Stimulated activated CD8-positive, alpha-beta memory T cell treated with anti-CD3 and anti-CD28 coated beads, Interleukin-4, amount 100 ng/mL, for 4 hours (primary cell): ENCODE results near the gene ICAM5.
A peak's percentile ranks its signal among the peaks of the same experiment; 100 is the strongest.

ENCODE experiments used
- DNase-seq, 2 donors: peaks; one replicate each; pipeline ENCODE4 v3.0.0-alpha.2; 2020; ENCODE audit warnings: low read depth in 2 of 2, low spot score in 1 of 2

Gene ICAM5

GRCh38 chr19:10291554-10292205 is 1.9 kb downstream of the ICAM5 start:
- no peak for DNase-seq

GRCh38 chr19:10292206-10292788 is 2.5 kb downstream of the ICAM5 start:
- DNase-seq, result peak in 1 of 2 donors; percentile 55

- DNase-seq, result no peak
These were observed 3.3 kb downstream of the ICAM5 start for GRCh38 chr19:10292789-10293636.

GRCh38 chr19:10293637-10294367 is 4.0 kb downstream of the ICAM5 start:
- DNase-seq, result no peak

GRCh38 chr19:10294368-10294697 is 4.6 kb downstream of the ICAM5 start:
- no peak for DNase-seq

GRCh38 chr19:10295305-10295846 is 5.6 kb downstream of the ICAM5 start:
- DNase-seq, result peak in 1 of 2 donors; percentile 46

DNA sequence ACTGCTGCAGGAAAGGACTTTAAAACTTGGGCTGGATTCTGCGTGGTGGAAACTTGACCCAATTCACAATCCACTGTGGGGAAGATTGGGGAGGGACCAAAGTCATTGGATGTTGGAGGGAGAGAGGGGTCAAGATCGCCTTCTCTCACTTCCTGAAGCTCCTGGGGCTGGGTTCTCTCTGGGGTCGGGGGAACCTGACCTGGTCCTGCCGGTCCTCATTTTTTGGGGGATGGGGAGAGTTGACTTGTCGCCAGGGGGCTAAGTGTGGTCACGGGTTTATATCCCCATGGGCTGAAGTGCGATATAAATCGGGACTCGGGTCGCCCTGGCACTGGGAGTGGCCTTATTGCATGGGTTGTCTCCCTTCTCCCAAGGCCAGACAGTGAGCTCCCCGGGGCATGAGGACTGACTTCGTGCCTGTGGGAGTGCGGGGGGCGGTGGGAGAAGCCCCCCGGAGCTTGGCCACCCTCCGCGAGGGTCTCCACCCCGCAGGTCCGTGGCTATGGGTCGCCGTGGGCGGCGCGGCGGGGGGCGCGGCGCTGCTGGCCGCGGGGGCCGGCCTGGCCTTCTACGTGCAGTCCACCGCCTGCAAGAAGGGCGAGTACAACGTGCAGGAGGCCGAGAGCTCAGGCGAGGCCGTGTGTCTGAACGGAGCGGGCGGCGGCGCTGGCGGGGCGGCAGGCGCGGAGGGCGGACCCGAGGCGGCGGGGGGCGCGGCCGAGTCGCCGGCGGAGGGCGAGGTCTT is 6.3 kb downstream of the ICAM5 start:
- DNase-seq, result no peak

GRCh38 chr19:10299545-10300458 is 10.1 kb downstream of the ICAM5 start:
- no peak for DNase-seq

GRCh38 chr19:10305139-10305806 is 15.5 kb downstream of the ICAM5 start:
- no peak for DNase-seq

DNA sequence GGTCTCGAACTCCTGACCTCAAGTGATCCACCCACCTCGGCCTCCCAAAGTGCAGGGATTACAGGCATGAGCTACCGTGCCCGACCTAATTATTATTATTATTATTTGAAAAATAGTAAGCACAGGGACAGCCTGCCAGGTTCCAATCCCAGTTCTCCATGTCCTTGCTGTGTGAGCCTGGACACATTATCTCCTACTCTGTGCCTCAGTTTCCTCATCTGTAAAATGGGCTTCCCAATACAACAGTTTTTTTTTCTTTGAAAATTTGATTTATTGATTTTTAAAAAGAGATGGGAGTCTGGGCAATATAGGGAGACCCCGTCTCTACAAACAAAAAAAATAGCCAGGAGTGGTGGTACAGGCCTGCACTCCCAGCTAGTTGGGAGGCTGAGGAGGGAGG is 16.6 kb downstream of the ICAM5 start:
- no peak for DNase-seq

- DNase-seq, result no peak
These were observed 19.7 kb downstream of the ICAM5 start, which contains the start of gene ZGLP1 for GRCh38 chr19:10309423-10309822. Gene ZGLP1, minus strand, starts transcription at chr19:10309815.

GRCh38 chr19:10315335-10316214 is 25.8 kb downstream of the ICAM5 start, which contains the start of gene FDX2:
Gene FDX2, minus strand, starts transcription at chr19:10316015. Its CDS starts 19 bp downstream, at chr19:10315996.
- DNase-seq, result peak; percentile 82 to 89

DNA sequence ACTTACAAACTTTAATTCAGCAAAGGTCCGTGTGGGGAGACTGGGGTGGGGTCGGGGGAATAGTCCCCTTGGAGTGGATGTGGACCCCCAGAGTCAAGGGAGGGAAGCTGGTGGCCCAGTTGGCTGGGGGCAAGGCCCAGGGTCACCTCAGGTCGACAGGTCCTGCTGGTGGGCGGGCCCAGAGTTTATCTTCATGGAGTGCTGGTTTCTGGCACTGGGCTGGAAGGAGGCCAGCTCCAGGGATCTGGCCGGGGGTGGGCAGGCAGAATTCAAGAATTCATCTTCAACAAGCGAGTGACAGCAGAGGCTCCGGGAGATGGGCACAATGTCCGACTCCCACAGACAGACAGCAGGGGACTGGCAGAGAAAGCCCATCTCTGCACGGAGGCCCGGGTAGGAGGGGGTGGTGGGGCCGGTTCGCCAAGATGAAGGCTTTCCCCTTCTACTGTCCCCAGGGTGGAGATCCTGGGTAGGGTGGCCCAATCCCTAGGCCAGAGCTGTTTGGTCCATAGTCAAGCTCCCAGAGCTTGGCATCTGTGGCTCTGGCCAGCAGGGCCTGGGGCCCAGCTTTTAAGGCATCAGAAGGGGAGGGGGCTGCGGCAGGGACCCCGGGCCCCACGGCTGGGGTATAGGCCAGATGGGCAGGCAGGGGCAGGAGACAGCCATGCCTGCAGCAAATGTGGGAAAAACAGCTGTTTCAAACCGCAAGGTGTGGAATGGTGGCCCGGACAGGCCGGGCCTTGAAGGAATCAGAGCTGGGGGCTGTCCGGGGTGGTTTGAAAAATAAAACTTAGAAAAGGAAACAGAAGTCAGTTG is 26.7 kb downstream of the ICAM5 start:
- no peak for DNase-seq

- DNase-seq, result no peak
These were observed 27.5 kb downstream of the ICAM5 start for GRCh38 chr19:10317045-10317856.

- no peak for DNase-seq
These were observed 28.2 kb downstream of the ICAM5 start for GRCh38 chr19:10317857-10318462.
